ENCODE measurements around the gene CNTN5. TPM values are rescaled to one million over a fixed set of nuclear protein-coding genes. Genes with fewer than 3 reads are reported as not detected.

Gene CNTN5
- polyA plus RNA-seq, 1 donor (not counting 4 experiments of a cell fraction or from before 2014, with no cell fraction given) = not detected

- Histone ChIP-seq H3K4me2 (ENCODE audit: control insufficient read depth, extremely low read depth, insufficient read depth, low read depth, low read length) (peak overlapping the region; percentile 52), H3K9me3 (ENCODE audit: control insufficient read depth, low read depth, low read length) (no peaks in the 10 kb centered on the region), H3K36me3 (ENCODE audit: control insufficient read depth in 2 of 2, extremely low read depth in 1 of 2, insufficient read depth in 2 of 2, low read length in 2 of 2) (no peaks in the 10 kb centered on the region), H3K9ac (ENCODE audit: control insufficient read depth, extremely low read depth, insufficient read depth, low read length) (no peak overlapping the region), H3K9me1 (ENCODE audit: control insufficient read depth, extremely low read depth, insufficient read depth, low read length) (no peaks in the 10 kb centered on the region), H3K27ac (ENCODE audit: control insufficient read depth, insufficient read depth, low read length) (no peak overlapping the region), H3K27me3 (ENCODE audit: control insufficient read depth, extremely low read depth, insufficient read depth, low read length) (no peaks in the 10 kb centered on the region), H3K79me2 (ENCODE audit: control insufficient read depth, insufficient read depth, low read length) (no peaks in the 10 kb centered on the region), H3K4me1 (ENCODE audit: control insufficient read depth, extremely low read depth, insufficient read depth, low read length) (no peaks in the 10 kb centered on the region), H3K4me3 (ENCODE audit: control insufficient read depth in 2 of 3, extremely low read depth in 1 of 3, insufficient read depth in 2 of 3, low read depth in 1 of 3, low read length in 3 of 3) (no peak overlapping the region), H4K20me1 (ENCODE audit: control insufficient read depth, extremely low read depth, insufficient read depth, low read length) (no peaks in the 10 kb centered on the region), H2AFZ (ENCODE audit: control insufficient read depth, low read length) (peak overlapping the region; percentile 41)
- dilution Hi-C loops (cut with MboI; ENCODE audit: extremely low pct_ligation_motif_present, low sequenced_read_pairs) = no loop called here
- FAIRE-seq (no peak), DNase-seq (ENCODE audit: low read depth, low spot score) (no peak)
- no peak for TF ChIP-seq CTCF (optimal IDR thresholded peaks at IDR 0.05 in 1 of 3, IDR thresholded peaks at IDR 0.05 in 1 of 3, conservative IDR thresholded peaks at IDR 0.05 in 1 of 3; ENCODE audit: extremely low read depth in 1 of 3, insufficient read depth in 2 of 3, low read length in 3 of 3)
- no peak for TF ChIP-seq EZH2 (IDR thresholded peaks at IDR 0.05; ENCODE audit: low read length)
Measured at GRCh38 chr11:99693941-99694492, 673.3 kb downstream of the CNTN5 start.

- Histone ChIP-seq H3K9me1 (ENCODE audit: control insufficient read depth, extremely low read depth, insufficient read depth, low read length) (no peaks in the 10 kb centered on the region), H3K9me3 (ENCODE audit: control insufficient read depth, low read depth, low read length) (no peaks in the 10 kb centered on the region), H3K27me3 (ENCODE audit: control insufficient read depth, extremely low read depth, insufficient read depth, low read length) (no peaks in the 10 kb centered on the region), H3K4me3 (ENCODE audit: control insufficient read depth in 2 of 3, extremely low read depth in 1 of 3, insufficient read depth in 2 of 3, low read depth in 1 of 3, low read length in 3 of 3) (no peak overlapping the region), H3K4me2 (ENCODE audit: control insufficient read depth, extremely low read depth, insufficient read depth, low read depth, low read length) (no peak overlapping the region), H3K9ac (ENCODE audit: control insufficient read depth, extremely low read depth, insufficient read depth, low read length) (no peak overlapping the region), H3K79me2 (ENCODE audit: control insufficient read depth, insufficient read depth, low read length) (no peaks in the 10 kb centered on the region), H3K4me1 (ENCODE audit: control insufficient read depth, extremely low read depth, insufficient read depth, low read length) (no peaks in the 10 kb centered on the region), H3K27ac (ENCODE audit: control insufficient read depth, insufficient read depth, low read length) (no peak overlapping the region), H3K36me3 (ENCODE audit: control insufficient read depth in 2 of 2, extremely low read depth in 1 of 2, insufficient read depth in 2 of 2, low read length in 2 of 2) (no peaks in the 10 kb centered on the region), H4K20me1 (ENCODE audit: control insufficient read depth, extremely low read depth, insufficient read depth, low read length) (no peaks in the 10 kb centered on the region), H2AFZ (ENCODE audit: control insufficient read depth, low read length) (no peak overlapping the region)
- no peak for FAIRE-seq
- DNase-seq (ENCODE audit: low read depth, low spot score) = no peak
- dilution Hi-C loops (cut with MboI; ENCODE audit: extremely low pct_ligation_motif_present, low sequenced_read_pairs) = no loop called here
- TF ChIP-seq CTCF (optimal IDR thresholded peaks at IDR 0.05 in 1 of 3, IDR thresholded peaks at IDR 0.05 in 1 of 3, conservative IDR thresholded peaks at IDR 0.05 in 1 of 3; ENCODE audit: extremely low read depth in 1 of 3, insufficient read depth in 2 of 3, low read length in 3 of 3) (no peak), EZH2 (IDR thresholded peaks at IDR 0.05; ENCODE audit: low read length) (no peak)
Measured at GRCh38 chr11:99695106-99695505, 674.4 kb downstream of the CNTN5 start.
